ENCODE data around the gene UBL3.

UBL3 gene

GRCh38 chr13:29877456-29878078 is 27.1 kb upstream of the UBL3 start:
- TF ChIP-seq GATA2 (IDR thresholded peaks at IDR 0.05; ENCODE audit: low read depth, low read length) (no peak), GATA3 (IDR thresholded peaks at IDR 0.05; ENCODE audit: low read depth, low read length) (no peak)

DNA sequence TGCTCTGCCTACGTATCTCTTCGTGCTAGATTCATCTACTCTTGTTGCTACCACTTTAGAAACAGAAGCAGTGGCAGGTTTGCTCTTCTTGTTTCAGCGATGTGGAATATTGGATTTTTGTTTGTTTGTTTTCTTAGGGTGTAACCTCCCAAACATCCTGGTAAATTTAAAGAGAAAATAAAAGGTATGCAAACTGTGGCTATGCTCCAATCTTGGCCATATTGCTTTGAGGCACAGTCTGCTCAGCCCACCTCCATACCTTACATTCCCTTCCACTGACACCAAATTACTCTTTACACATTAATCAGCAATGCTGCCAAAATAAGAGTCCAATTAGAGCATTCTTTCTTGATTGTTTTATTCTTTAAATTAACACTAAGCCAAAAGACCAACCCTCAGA is 25.2 kb upstream of the UBL3 start:
- TF ChIP-seq GATA3 (IDR thresholded peaks at IDR 0.05; ENCODE audit: low read depth, low read length) (no peak), GATA2 (IDR thresholded peaks at IDR 0.05; ENCODE audit: low read depth, low read length) (no peak)

DNA sequence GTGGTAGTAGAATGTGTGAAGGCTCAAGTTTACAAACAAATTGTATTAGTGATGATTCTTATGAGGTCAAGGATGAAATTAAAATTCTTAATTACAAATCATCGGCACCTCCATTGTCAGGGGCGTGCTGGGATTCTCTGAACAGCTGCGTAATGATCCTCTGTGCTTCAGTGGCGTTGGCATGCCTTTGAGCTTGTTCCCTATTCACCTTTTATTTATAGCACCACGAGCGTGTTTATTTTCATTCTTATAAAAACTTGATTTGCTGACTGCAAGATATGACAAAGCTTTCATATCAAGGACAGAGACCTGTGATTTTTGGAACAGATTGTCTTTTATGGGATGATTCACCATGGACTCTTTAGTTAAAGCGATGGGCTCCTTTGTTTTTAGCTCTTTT is 18.2 kb upstream of the UBL3 start:
- TF ChIP-seq GATA2 (IDR thresholded peaks at IDR 0.05; ENCODE audit: low read depth, low read length), result no peak
- no peak for TF ChIP-seq GATA3 (IDR thresholded peaks at IDR 0.05; ENCODE audit: low read depth, low read length)

DNA sequence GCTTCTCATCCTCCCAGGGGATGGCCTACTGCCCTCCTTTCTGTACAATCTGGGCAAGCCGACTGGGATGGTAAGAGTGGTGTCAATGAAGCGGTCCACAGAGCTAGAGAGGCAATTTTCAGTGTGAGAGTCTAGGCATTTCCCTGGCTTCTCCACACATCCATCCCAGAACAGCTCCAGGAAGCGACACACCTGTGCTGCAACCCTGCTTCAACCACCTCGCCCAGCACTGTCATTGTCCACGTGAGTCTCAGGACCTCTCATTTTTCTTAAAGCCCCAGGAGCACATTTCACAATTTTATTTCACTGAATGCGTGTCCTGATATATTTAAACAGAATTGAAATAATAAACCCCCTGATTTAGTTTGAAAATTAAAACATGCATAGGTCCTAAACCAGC is 15.5 kb upstream of the UBL3 start:
- TF ChIP-seq GATA2 (IDR thresholded peaks at IDR 0.05; ENCODE audit: low read depth, low read length), result no peak
- no peak for TF ChIP-seq GATA3 (IDR thresholded peaks at IDR 0.05; ENCODE audit: low read depth, low read length)

DNA sequence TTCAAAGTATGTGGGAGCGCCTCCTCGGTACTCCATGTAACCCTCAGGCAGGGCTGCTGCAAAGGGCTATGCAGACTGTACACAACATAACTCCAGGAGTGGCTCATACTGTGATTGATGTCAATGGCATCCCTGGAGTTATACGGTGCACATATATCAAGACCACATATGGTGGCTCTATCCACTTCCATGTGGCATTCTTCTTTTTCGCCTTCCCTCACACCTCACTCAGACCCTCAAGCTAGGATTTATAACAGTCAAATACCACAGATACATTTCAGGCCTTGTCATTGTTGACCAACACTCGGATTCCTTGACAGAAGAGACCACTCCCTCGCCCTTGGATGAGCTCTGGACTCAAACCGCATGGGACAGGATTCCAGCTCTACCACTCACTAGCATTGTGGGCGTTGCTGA is 11.3 kb upstream of the UBL3 start:
- no peak for TF ChIP-seq GATA2 (IDR thresholded peaks at IDR 0.05; ENCODE audit: low read depth, low read length)
- no peak for TF ChIP-seq GATA3 (IDR thresholded peaks at IDR 0.05; ENCODE audit: low read depth, low read length)

- no peak for TF ChIP-seq GATA3 (IDR thresholded peaks at IDR 0.05; ENCODE audit: low read depth, low read length)
- no peak for TF ChIP-seq GATA2 (IDR thresholded peaks at IDR 0.05; ENCODE audit: low read depth, low read length)
Measured at GRCh38 chr13:29859971-29860370, 9.6 kb upstream of the UBL3 start.

- no peak for TF ChIP-seq GATA3 (IDR thresholded peaks at IDR 0.05; ENCODE audit: low read depth, low read length)
- no peak for TF ChIP-seq GATA2 (IDR thresholded peaks at IDR 0.05; ENCODE audit: low read depth, low read length)
Measured at GRCh38 chr13:29858667-29859066, 8.2 kb upstream of the UBL3 start.

- TF ChIP-seq GATA3 (IDR thresholded peaks at IDR 0.05; ENCODE audit: low read depth, low read length), result no peak
- TF ChIP-seq GATA2 (IDR thresholded peaks at IDR 0.05; ENCODE audit: low read depth, low read length), result no peak
Measured at GRCh38 chr13:29858231-29858630, 7.8 kb upstream of the UBL3 start.

- no peak for TF ChIP-seq GATA2 (IDR thresholded peaks at IDR 0.05; ENCODE audit: low read depth, low read length)
- TF ChIP-seq GATA3 (IDR thresholded peaks at IDR 0.05; ENCODE audit: low read depth, low read length), result no peak
Measured at GRCh38 chr13:29857085-29857484, 6.7 kb upstream of the UBL3 start.

- TF ChIP-seq GATA2 (IDR thresholded peaks at IDR 0.05; ENCODE audit: low read depth, low read length) (no peak), GATA3 (IDR thresholded peaks at IDR 0.05; ENCODE audit: low read depth, low read length) (no peak)
Measured at GRCh38 chr13:29856426-29856825, 6.0 kb upstream of the UBL3 start.

- TF ChIP-seq GATA3 (IDR thresholded peaks at IDR 0.05; ENCODE audit: low read depth, low read length) (no peak), GATA2 (IDR thresholded peaks at IDR 0.05; ENCODE audit: low read depth, low read length) (no peak)
Measured at GRCh38 chr13:29855784-29856183, 5.4 kb upstream of the UBL3 start.

DNA sequence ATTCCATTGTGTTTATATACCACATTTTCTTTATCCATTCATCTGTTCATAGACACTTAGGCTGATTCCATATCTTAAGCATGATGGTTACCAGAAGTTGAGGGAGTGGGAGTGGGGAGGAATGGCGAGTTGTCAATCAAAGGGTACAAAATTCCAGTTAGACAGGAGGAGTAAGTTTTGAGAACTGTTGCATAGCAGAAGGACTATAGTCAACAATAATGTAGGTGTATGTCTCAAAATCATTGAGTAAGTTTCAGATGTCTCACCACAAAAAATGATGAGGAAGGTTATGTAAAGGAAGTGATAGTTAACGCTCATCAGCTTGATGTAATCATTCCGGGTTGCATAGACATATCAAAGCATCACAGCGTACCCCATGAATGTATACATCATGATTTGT is 4.6 kb upstream of the UBL3 start:
- TF ChIP-seq GATA3 (IDR thresholded peaks at IDR 0.05; ENCODE audit: low read depth, low read length) (no peak), GATA2 (IDR thresholded peaks at IDR 0.05; ENCODE audit: low read depth, low read length) (no peak)

GRCh38 chr13:29853131-29853530 is 2.7 kb upstream of the UBL3 start:
- TF ChIP-seq GATA3 (IDR thresholded peaks at IDR 0.05; ENCODE audit: low read depth, low read length) (no peak), GATA2 (IDR thresholded peaks at IDR 0.05; ENCODE audit: low read depth, low read length) (no peak)

- TF ChIP-seq GATA3 (IDR thresholded peaks at IDR 0.05; ENCODE audit: low read depth, low read length) (no peak), GATA2 (IDR thresholded peaks at IDR 0.05; ENCODE audit: low read depth, low read length) (no peak)
Measured at GRCh38 chr13:29852472-29853054, 2.1 kb upstream of the UBL3 start.

DNA sequence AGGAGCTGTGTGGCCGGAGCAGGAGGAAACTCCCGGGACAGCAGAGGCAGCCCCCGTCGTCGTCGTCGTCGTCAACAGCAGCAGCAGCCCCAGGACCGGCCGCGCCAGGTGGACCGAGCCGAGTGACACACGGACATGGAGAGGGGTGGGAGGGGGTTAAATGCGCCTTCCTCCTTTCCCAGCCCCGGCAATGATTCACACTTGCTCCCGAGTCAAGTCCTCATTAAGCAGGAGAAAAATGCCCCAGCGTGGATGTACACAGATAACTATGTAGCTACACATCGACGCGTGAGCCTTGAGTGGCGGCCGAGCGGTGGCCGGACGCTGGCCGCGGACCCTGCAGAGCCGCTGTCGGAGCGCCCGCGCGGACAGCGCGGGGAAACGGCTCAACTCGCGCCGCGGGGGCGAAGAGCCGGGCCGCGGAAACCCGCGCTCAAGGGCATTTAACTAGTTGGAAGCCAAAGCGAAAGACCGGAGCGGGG is 645 bp downstream of the UBL3 start:
- no peak for TF ChIP-seq GATA3 (IDR thresholded peaks at IDR 0.05; ENCODE audit: low read depth, low read length)

Measured in SH-SY5Y (cell line).